ENCODE measurements around the gene APMAP. TPM values are rescaled to one million over a fixed set of nuclear protein-coding genes. Genes with fewer than 3 reads are reported as not detected.
A peak's percentile ranks its signal among the peaks of the same experiment; 100 is the strongest.

Gene APMAP
- total and polyA plus RNA-seq, 2 of the 13 experiments (the other 11 are each of a cell fraction or from before 2014, with no cell fraction given): 168 to 214 TPM

DNA sequence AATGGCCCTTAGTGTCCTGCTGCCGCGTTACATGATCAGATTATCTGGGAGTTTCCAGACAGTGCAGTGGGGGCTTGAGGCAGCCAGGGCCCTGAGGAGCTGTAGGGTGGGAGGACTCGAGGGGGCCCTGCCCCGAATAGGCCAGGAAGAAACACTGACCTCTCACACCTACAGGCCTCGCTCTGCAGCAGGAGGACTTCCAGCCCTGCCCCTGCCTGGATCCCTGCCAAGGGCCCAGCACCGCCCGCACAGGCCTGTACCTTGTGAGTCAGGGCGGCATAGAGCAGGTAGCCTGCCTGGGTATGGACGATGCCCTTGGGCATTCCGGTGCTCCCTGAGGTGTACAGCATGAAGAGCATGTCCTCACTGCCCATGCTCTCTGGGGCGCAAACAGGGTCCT is 30.1 kb upstream of the APMAP start:
- BruUV-seq (replicated peaks): no TSS peak

More for the DNA sequence above, 30.1 kb upstream of the APMAP start:
- peaks cover 0 to 2% of the 10 kb centered on the region in 2 experiments; a peak in 1 of 5 replicates for H3K27me3 ChIP-seq (ENCODE audit: control insufficient read depth in 1 of 2, insufficient read depth in 2 of 2, low read length in 2 of 2)
- H3K4me2 ChIP-seq (ENCODE audit: low read depth, low read length): no peak overlapping the region
- no peaks in the 10 kb centered on the region for H3K79me2 ChIP-seq (ENCODE audit: insufficient read depth, low read length)
- 52% methylated on average over 8 of the region's 11 CpGs for WGBS (ENCODE audit: low lambda C conversion rate)
- H3K4me3 ChIP-seq (replicated peaks in 1 of 3; ENCODE audit: insufficient read depth in 1 of 3, low read depth in 2 of 3, low read length in 3 of 3): no peak overlapping the region
- in situ Hi-C loops (cut with HindIII; ENCODE audit: extremely low pct_ligation_motif_present, low pct_unique_long_range_greater_than_20kb): no loop called here
- ChIA-PET CTCF (ENCODE audit: low intra/inter-chr PET ratio, low total read pairs) (no interaction called here), POLR2A (no interaction called here)
- H4K20me1 ChIP-seq (ENCODE audit: insufficient read depth, low read length): no peaks in the 10 kb centered on the region
- DNase-seq (ENCODE audit: low spot score) (no peak), FAIRE-seq (no peak), ATAC-seq (peak; percentile 36)
- intact Hi-C loops (cut with micrococcal nuclease; ENCODE audit: unreplicated experiment): no loop called here
- H3K4me1 ChIP-seq (ENCODE audit: insufficient read depth, low read length): peaks cover 31% of the 10 kb centered on the region
- H3K27ac ChIP-seq (ENCODE audit: extremely low read length, insufficient read depth, low read length): no peak overlapping the region
- no peaks in the 10 kb centered on the region for H3K36me3 ChIP-seq (replicated peaks in 1 of 2; ENCODE audit: control insufficient read depth in 1 of 2, insufficient read depth in 2 of 2, low read length in 2 of 2)
- H3K9me3 ChIP-seq (ENCODE audit: low read length): no peaks in the 10 kb centered on the region
- H3K9ac ChIP-seq (ENCODE audit: insufficient read depth, low read depth, low read length): no peak overlapping the region
- TF ChIP-seq HNRNPL (IDR thresholded peaks at IDR 0.05; ENCODE audit: low read depth, low read length) (peak; percentile 88), ZMAT3 (CRISPR knock-in tag; conservative IDR thresholded peaks at IDR 0.05) (no peak), NR3C1 (CRISPR knock-in tag; IDR thresholded peaks at IDR 0.05) (no peak), ZFX (CRISPR knock-in tag; IDR thresholded peaks at IDR 0.05; ENCODE audit: low read depth) (peak; percentile 43; the same call in 1 of the 2 replicates), ZNF263 (CRISPR knock-in tag; IDR thresholded peaks at IDR 0.05) (peak; percentile 56; the same call in 1 of the 2 replicates), ZNF891 (CRISPR knock-in tag; IDR thresholded peaks at IDR 0.05) (0 out of 2 replicates have a peak, but pooled peaks have one; percentile 44), ZNF768 (CRISPR knock-in tag; IDR thresholded peaks at IDR 0.05) (peak; percentile 22; the same call in 1 of the 2 replicates), PAWR (CRISPR knock-in tag; IDR thresholded peaks at IDR 0.05; ENCODE audit: borderline replicate concordance) (no peak), RCOR2 (CRISPR knock-in tag; IDR thresholded peaks at IDR 0.05) (no peak)
- TF ChIP-seq, protein P1, sequence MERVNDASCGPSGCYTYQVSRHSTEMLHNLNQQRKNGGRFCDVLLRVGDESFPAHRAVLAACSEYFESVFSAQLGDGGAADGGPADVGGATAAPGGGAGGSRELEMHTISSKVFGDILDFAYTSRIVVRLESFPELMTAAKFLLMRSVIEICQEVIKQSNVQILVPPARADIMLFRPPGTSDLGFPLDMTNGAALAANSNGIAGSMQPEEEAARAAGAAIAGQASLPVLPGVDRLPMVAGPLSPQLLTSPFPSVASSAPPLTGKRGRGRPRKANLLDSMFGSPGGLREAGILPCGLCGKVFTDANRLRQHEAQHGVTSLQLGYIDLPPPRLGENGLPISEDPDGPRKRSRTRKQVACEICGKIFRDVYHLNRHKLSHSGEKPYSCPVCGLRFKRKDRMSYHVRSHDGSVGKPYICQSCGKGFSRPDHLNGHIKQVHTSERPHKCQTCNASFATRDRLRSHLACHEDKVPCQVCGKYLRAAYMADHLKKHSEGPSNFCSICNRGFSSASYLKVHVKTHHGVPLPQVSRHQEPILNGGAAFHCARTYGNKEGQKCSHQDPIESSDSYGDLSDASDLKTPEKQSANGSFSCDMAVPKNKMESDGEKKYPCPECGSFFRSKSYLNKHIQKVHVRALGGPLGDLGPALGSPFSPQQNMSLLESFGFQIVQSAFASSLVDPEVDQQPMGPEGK (CRISPR knock-in tag; IDR thresholded peaks at IDR 0.05): 0 out of 2 replicates have a peak, but pooled peaks have one; percentile 16
- TF ChIP-seq, protein P2, sequence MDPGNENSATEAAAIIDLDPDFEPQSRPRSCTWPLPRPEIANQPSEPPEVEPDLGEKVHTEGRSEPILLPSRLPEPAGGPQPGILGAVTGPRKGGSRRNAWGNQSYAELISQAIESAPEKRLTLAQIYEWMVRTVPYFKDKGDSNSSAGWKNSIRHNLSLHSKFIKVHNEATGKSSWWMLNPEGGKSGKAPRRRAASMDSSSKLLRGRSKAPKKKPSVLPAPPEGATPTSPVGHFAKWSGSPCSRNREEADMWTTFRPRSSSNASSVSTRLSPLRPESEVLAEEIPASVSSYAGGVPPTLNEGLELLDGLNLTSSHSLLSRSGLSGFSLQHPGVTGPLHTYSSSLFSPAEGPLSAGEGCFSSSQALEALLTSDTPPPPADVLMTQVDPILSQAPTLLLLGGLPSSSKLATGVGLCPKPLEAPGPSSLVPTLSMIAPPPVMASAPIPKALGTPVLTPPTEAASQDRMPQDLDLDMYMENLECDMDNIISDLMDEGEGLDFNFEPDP (CRISPR knock-in tag; conservative IDR thresholded peaks at IDR 0.05): 0 out of 2 replicates have a peak, but pooled peaks have one; percentile 84
- TF ChIP-seq, protein P3, sequence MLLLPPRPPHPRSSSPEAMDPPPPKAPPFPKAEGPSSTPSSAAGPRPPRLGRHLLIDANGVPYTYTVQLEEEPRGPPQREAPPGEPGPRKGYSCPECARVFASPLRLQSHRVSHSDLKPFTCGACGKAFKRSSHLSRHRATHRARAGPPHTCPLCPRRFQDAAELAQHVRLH (CRISPR knock-in tag; IDR thresholded peaks at IDR 0.05; ENCODE audit: borderline replicate concordance, low read depth): no peak
- no peak overlapping the region for H2AFZ ChIP-seq (ENCODE audit: low read length)

Measured in HepG2 (cell line).